ENCODE measurements around the gene STRN.
A peak's percentile ranks its signal among the peaks of the same experiment; 100 is the strongest.

Gene STRN

DNA sequence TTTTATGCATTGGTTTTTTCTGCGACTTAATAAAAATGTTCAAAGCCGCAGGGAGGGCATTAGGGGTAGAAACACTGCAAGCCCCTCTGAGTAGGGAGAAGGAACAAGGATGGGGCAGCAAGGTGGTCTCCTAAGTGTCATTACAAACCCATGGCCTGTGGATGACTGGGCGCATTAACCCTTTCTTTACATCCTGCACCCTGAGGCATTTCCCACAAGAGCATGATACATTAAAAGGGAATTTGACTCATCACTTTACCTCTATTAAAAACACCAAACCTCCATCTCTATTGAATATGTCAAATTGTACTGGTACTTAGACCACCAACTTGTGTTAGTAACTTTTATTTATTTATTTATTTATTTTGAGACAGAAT, 157.3 kb downstream of the STRN start:
- Histone ChIP-seq H3K4me1 (ENCODE audit: control extremely low read depth in 1 of 4, control insufficient read depth in 4 of 4, insufficient read depth in 4 of 4, low read length in 3 of 4) (no peaks in the 10 kb centered on the region), H3K9me3 (ENCODE audit: control extremely low read depth in 1 of 5, control insufficient read depth in 4 of 5, insufficient read depth in 2 of 5, low read depth in 1 of 5, low read length in 4 of 5) (no peaks in the 10 kb centered on the region), H3K27me3 (replicated peaks in 2 of 5; ENCODE audit: control insufficient read depth in 4 of 5, insufficient read depth in 5 of 5, low read length in 4 of 5) (no peaks in the 10 kb centered on the region), H3K27ac (ENCODE audit: insufficient read depth in 1 of 2, low read depth in 1 of 2, low read length in 2 of 2, poor library complexity in 1 of 2, severe bottlenecking in 2 of 2) (no peak overlapping the region), H3K36me3 (ENCODE audit: control insufficient read depth in 4 of 4, insufficient read depth in 4 of 4, low read length in 3 of 4) (no peaks in the 10 kb centered on the region), H3K4me3 (ENCODE audit: control insufficient read depth in 1 of 7, extremely low read depth in 1 of 7, insufficient read depth in 4 of 7, low read depth in 2 of 7, low read length in 6 of 7) (no peak overlapping the region)
- POLR2A ChIA-PET: no interaction called here
- no peak for DNase-seq
- 100% methylated on average over 3 of the region's 3 CpGs for WGBS (ENCODE audit: insufficient coverage)
- CTCF ChIA-PET: no interaction called here

- no peaks in the 10 kb centered on the region for H3K4me1 ChIP-seq (ENCODE audit: control extremely low read depth in 1 of 4, control insufficient read depth in 4 of 4, insufficient read depth in 4 of 4, low read length in 3 of 4)
- no peak overlapping the region for H3K27ac ChIP-seq (ENCODE audit: insufficient read depth in 1 of 2, low read depth in 1 of 2, low read length in 2 of 2, poor library complexity in 1 of 2, severe bottlenecking in 2 of 2)
- WGBS (ENCODE audit: insufficient coverage): 98% methylated on average over 35 of the region's 35 CpGs
- DNase-seq: no peak
- H3K9me3 ChIP-seq (ENCODE audit: control extremely low read depth in 1 of 5, control insufficient read depth in 4 of 5, insufficient read depth in 2 of 5, low read depth in 1 of 5, low read length in 4 of 5): peaks cover 0 to 2% (median 0%) of the 10 kb centered on the region in 5 experiments
- no peaks in the 10 kb centered on the region for H3K27me3 ChIP-seq (replicated peaks in 2 of 5; ENCODE audit: control insufficient read depth in 4 of 5, insufficient read depth in 5 of 5, low read length in 4 of 5)
- POLR2A ChIA-PET: no interaction called here
- no peak overlapping the region for H3K4me3 ChIP-seq (ENCODE audit: control insufficient read depth in 1 of 7, extremely low read depth in 1 of 7, insufficient read depth in 4 of 7, low read depth in 2 of 7, low read length in 6 of 7)
- H3K36me3 ChIP-seq (ENCODE audit: control insufficient read depth in 4 of 4, insufficient read depth in 4 of 4, low read length in 3 of 4): no peaks in the 10 kb centered on the region
- CTCF ChIA-PET: no interaction called here
Observed at GRCh38 chr2:36808386-36809068, 157.8 kb downstream of the STRN start.

GRCh38 chr2:36807223-36807886, 159.0 kb downstream of the STRN start:
- ChIA-PET CTCF (interaction anchor here (1.2 kb wide), 1 partner anchor 14 kb away, joined by 3 read pairs; no protein-coding TSS in a partner anchor), POLR2A (no interaction called here)
- Histone ChIP-seq H3K4me1 (ENCODE audit: control extremely low read depth in 1 of 4, control insufficient read depth in 4 of 4, insufficient read depth in 4 of 4, low read length in 3 of 4) (no peaks in the 10 kb centered on the region), H3K4me3 (ENCODE audit: control insufficient read depth in 1 of 7, extremely low read depth in 1 of 7, insufficient read depth in 4 of 7, low read depth in 2 of 7, low read length in 6 of 7) (no peak overlapping the region), H3K27me3 (replicated peaks in 2 of 5; ENCODE audit: control insufficient read depth in 4 of 5, insufficient read depth in 5 of 5, low read length in 4 of 5) (no peaks in the 10 kb centered on the region), H3K27ac (ENCODE audit: insufficient read depth in 1 of 2, low read depth in 1 of 2, low read length in 2 of 2, poor library complexity in 1 of 2, severe bottlenecking in 2 of 2) (no peak overlapping the region), H3K9me3 (ENCODE audit: control extremely low read depth in 1 of 5, control insufficient read depth in 4 of 5, insufficient read depth in 2 of 5, low read depth in 1 of 5, low read length in 4 of 5) (peaks cover 0 to 12% (median 0%) of the 10 kb centered on the region in 5 experiments), H3K36me3 (ENCODE audit: control insufficient read depth in 4 of 4, insufficient read depth in 4 of 4, low read length in 3 of 4) (no peaks in the 10 kb centered on the region)
- 98% methylated on average over 4 of the region's 5 CpGs for WGBS (ENCODE audit: insufficient coverage)
- no peak for DNase-seq

DNA sequence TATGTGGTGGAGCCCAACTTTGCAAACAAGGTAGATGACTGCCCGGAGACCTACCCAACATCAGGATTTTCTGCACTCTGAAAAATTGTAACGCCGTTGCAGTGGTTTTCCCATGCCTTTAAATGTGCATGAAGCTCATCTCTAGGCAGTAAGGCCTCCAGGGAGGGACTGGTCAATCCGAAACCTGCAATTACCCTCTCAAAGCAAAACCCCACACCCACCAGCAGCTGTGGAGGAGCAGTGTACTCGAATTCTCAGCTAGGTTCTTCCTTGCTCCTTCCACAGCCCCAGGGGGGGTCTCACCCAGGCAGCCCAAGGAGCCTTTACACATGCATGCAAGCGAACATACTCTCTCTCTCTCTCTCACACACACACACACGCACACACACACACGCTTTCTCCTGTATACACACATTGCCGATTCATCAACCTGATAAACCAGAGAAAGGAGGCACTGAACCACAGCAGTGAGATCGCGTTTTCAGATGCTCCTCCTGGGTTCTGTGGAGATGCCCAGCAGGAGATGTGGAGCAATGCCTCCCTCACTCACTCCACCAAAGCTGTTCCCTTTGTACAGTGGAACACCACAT, 160.6 kb downstream of the STRN start:
- no peaks in the 10 kb centered on the region for H3K4me1 ChIP-seq (ENCODE audit: control extremely low read depth in 1 of 4, control insufficient read depth in 4 of 4, insufficient read depth in 4 of 4, low read length in 3 of 4)
- POLR2A ChIA-PET: no interaction called here
- DNase-seq: peak in 1 of 3 donors; percentile 10
- 100% methylated on average over 5 of the region's 11 CpGs for WGBS (ENCODE audit: insufficient coverage)
- H3K27ac ChIP-seq (ENCODE audit: insufficient read depth in 1 of 2, low read depth in 1 of 2, low read length in 2 of 2, poor library complexity in 1 of 2, severe bottlenecking in 2 of 2): no peak overlapping the region
- peaks cover 0 to 2% (median 0%) of the 10 kb centered on the region in 5 experiments for H3K27me3 ChIP-seq (replicated peaks in 2 of 5; ENCODE audit: control insufficient read depth in 4 of 5, insufficient read depth in 5 of 5, low read length in 4 of 5)
- H3K4me3 ChIP-seq (ENCODE audit: control insufficient read depth in 1 of 7, extremely low read depth in 1 of 7, insufficient read depth in 4 of 7, low read depth in 2 of 7, low read length in 6 of 7): no peak overlapping the region
- CTCF ChIA-PET: interaction anchor here (0.9 kb wide), 1 partner anchor 15 kb away, joined by 3 read pairs; no protein-coding TSS in a partner anchor
- H3K9me3 ChIP-seq (ENCODE audit: control extremely low read depth in 1 of 5, control insufficient read depth in 4 of 5, insufficient read depth in 2 of 5, low read depth in 1 of 5, low read length in 4 of 5): peaks cover 0 to 12% (median 0%) of the 10 kb centered on the region in 5 experiments
- H3K36me3 ChIP-seq (ENCODE audit: control insufficient read depth in 4 of 4, insufficient read depth in 4 of 4, low read length in 3 of 4): no peaks in the 10 kb centered on the region

- Histone ChIP-seq H3K4me1 (ENCODE audit: control extremely low read depth in 1 of 4, control insufficient read depth in 4 of 4, insufficient read depth in 4 of 4, low read length in 3 of 4) (no peaks in the 10 kb centered on the region), H3K27me3 (replicated peaks in 2 of 5; ENCODE audit: control insufficient read depth in 4 of 5, insufficient read depth in 5 of 5, low read length in 4 of 5) (peaks cover 0 to 2% (median 0%) of the 10 kb centered on the region in 5 experiments), H3K27ac (ENCODE audit: insufficient read depth in 1 of 2, low read depth in 1 of 2, low read length in 2 of 2, poor library complexity in 1 of 2, severe bottlenecking in 2 of 2) (no peak overlapping the region), H3K9me3 (ENCODE audit: control extremely low read depth in 1 of 5, control insufficient read depth in 4 of 5, insufficient read depth in 2 of 5, low read depth in 1 of 5, low read length in 4 of 5) (peaks cover 0 to 12% (median 0%) of the 10 kb centered on the region in 5 experiments), H3K36me3 (ENCODE audit: control insufficient read depth in 4 of 4, insufficient read depth in 4 of 4, low read length in 3 of 4) (no peaks in the 10 kb centered on the region), H3K4me3 (ENCODE audit: control insufficient read depth in 1 of 7, extremely low read depth in 1 of 7, insufficient read depth in 4 of 7, low read depth in 2 of 7, low read length in 6 of 7) (no peak overlapping the region)
- CTCF ChIA-PET: interaction anchor here (0.9 kb wide), 1 partner anchor 13 kb away, joined by 4 read pairs; no protein-coding TSS in a partner anchor
- DNase-seq: no peak
- POLR2A ChIA-PET: no interaction called here
- WGBS (ENCODE audit: insufficient coverage): 100% methylated on average over 2 of the region's 3 CpGs
Observed at GRCh38 chr2:36802952-36803351, 163.4 kb downstream of the STRN start.

DNA sequence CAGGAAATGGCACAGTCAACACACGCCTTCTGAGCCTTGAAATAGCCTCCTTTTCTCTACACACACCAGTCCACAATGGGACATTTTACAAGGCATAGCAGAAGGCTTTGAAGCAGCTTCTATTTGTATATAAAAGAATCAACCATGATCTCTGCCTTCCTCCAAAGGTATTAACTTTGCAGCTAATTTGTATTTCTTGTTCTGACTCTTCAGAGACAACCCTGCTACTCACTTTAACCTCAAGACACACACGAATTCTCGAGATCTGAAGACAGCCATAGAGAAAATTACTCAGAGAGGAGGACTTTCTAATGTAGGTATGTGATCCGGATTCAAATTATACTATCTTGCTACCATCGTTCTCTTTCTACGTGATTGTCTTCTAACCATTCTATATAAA, 165.2 kb downstream of the STRN start:
- peaks cover 0 to 2% (median 0%) of the 10 kb centered on the region in 5 experiments for H3K27me3 ChIP-seq (replicated peaks in 2 of 5; ENCODE audit: control insufficient read depth in 4 of 5, insufficient read depth in 5 of 5, low read length in 4 of 5)
- POLR2A ChIA-PET: interaction anchor here (0.5 kb wide), 1 partner anchor 325 kb away, joined by 3 read pairs; no protein-coding TSS in a partner anchor
- H3K4me1 ChIP-seq (ENCODE audit: control extremely low read depth in 1 of 4, control insufficient read depth in 4 of 4, insufficient read depth in 4 of 4, low read length in 3 of 4): no peaks in the 10 kb centered on the region
- no peak overlapping the region for H3K4me3 ChIP-seq (ENCODE audit: control insufficient read depth in 1 of 7, extremely low read depth in 1 of 7, insufficient read depth in 4 of 7, low read depth in 2 of 7, low read length in 6 of 7)
- H3K36me3 ChIP-seq (ENCODE audit: control insufficient read depth in 4 of 4, insufficient read depth in 4 of 4, low read length in 3 of 4): no peaks in the 10 kb centered on the region
- no peak overlapping the region for H3K27ac ChIP-seq (ENCODE audit: insufficient read depth in 1 of 2, low read depth in 1 of 2, low read length in 2 of 2, poor library complexity in 1 of 2, severe bottlenecking in 2 of 2)
- WGBS (ENCODE audit: insufficient coverage): no CpG with 5 or more reads among the region's 6 CpGs
- CTCF ChIA-PET: no interaction called here
- DNase-seq: no peak
- peaks cover 0 to 12% (median 0%) of the 10 kb centered on the region in 5 experiments for H3K9me3 ChIP-seq (ENCODE audit: control extremely low read depth in 1 of 5, control insufficient read depth in 4 of 5, insufficient read depth in 2 of 5, low read depth in 1 of 5, low read length in 4 of 5)

- CTCF ChIA-PET: interaction anchor here (0.6 kb wide), 1 partner anchor 20 kb away, joined by 3 read pairs; no protein-coding TSS in a partner anchor
- no peak overlapping the region for H3K27ac ChIP-seq (ENCODE audit: insufficient read depth in 1 of 2, low read depth in 1 of 2, low read length in 2 of 2, poor library complexity in 1 of 2, severe bottlenecking in 2 of 2)
- peaks cover 0 to 2% (median 0%) of the 10 kb centered on the region in 5 experiments for H3K27me3 ChIP-seq (replicated peaks in 2 of 5; ENCODE audit: control insufficient read depth in 4 of 5, insufficient read depth in 5 of 5, low read length in 4 of 5)
- no peaks in the 10 kb centered on the region for H3K36me3 ChIP-seq (ENCODE audit: control insufficient read depth in 4 of 4, insufficient read depth in 4 of 4, low read length in 3 of 4)
- H3K4me1 ChIP-seq (ENCODE audit: control extremely low read depth in 1 of 4, control insufficient read depth in 4 of 4, insufficient read depth in 4 of 4, low read length in 3 of 4): no peaks in the 10 kb centered on the region
- no peak for DNase-seq
- H3K4me3 ChIP-seq (ENCODE audit: control insufficient read depth in 1 of 7, extremely low read depth in 1 of 7, insufficient read depth in 4 of 7, low read depth in 2 of 7, low read length in 6 of 7): no peak overlapping the region
- H3K9me3 ChIP-seq (ENCODE audit: control extremely low read depth in 1 of 5, control insufficient read depth in 4 of 5, insufficient read depth in 2 of 5, low read depth in 1 of 5, low read length in 4 of 5): peaks cover 0 to 12% (median 0%) of the 10 kb centered on the region in 5 experiments
- WGBS (ENCODE audit: insufficient coverage): 98% methylated on average over 7 of the region's 11 CpGs
- POLR2A ChIA-PET: interaction anchor here (0.5 kb wide), 1 partner anchor 326 kb away, joined by 3 read pairs; no protein-coding TSS in a partner anchor
Observed at GRCh38 chr2:36800381-36800780, 166.0 kb downstream of the STRN start.
